HPDE6-E6E7 (cell line): Measurements from ENCODE around the gene ICAM1.

ENCODE experiments used
- DNase-seq: peaks from one replicate; pipeline ENCODE4 v3.0.0; 2011; ENCODE audit warnings: missing footprints; ENCODE audit errors: extremely low spot score

The ICAM1 gene

DNA sequence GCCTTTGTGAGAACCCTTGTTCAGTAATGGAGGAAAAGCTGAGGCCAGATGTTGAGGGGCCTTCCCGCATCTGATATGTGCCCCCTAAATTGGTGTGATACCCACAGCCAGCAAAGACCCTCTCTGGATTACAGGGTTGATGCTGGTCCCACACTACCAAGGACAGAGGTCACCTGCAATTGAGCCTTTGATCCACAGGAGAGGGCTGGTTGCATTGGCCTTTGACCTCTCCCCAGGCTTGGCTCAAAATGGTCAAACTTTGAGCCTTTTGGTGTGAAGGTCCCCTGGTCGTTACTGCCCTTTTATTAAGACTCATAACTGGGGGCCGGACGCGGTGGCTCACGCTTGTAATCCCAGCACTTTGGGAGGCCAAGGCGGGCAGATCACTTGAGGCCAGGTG, 27.3 kb upstream of the ICAM1 start:
- DNase-seq: no peak

DNA sequence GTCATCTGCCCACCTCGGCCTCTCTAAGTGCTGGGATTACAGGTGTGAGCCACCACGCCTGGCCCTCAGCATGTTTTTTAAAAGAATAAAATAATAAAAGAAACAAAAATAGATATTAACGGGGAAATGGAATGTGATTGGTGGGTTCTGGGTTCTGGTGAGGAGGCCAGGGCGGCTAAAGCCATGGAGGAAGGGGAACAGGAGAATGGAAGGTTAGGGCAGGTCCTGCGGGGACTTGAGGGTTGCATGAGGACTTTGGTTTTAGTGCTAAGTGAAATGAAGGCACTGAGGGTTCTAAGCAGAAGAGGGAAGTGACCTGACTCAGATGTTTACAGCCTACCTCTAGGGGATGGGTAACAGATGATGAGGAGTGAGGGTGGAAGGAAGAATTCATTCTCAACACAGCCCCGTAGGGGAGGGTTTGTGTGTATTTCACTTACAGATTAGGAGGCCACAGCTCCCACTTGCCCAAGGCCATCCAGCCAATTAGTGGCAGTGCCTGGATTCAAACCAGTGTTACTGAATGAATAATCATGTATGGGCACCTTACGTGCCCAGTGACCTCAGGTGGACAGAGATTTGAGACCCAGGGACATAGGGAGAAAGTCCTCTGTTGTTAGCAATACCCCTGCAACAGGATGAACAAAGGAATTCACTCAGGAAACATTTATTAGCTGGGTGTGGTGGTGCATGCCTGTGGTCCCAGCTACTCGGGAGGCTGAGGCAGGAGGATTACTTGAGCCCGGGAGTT, 25.6 kb upstream of the ICAM1 start:
- no peak for DNase-seq

DNA sequence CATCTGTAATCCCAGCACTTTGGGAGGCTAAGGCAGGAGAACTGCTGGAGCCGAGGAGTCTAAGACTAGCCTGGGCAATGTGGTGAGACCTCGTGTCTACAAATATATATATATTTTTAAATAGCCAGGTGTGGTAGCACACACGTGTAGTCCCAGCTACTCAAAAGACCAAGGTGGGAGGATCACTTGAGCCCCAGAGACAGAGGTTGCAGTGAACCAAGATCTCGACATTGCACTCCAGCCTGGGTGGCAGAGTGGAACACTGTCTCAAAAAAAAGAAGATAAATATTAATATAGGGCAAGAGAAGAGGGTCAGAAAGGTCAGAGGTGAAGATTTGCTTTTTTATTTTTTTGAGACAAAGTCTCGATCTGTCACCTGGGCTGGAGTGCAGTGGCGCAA, 24.4 kb upstream of the ICAM1 start:
- DNase-seq: no peak

DNA sequence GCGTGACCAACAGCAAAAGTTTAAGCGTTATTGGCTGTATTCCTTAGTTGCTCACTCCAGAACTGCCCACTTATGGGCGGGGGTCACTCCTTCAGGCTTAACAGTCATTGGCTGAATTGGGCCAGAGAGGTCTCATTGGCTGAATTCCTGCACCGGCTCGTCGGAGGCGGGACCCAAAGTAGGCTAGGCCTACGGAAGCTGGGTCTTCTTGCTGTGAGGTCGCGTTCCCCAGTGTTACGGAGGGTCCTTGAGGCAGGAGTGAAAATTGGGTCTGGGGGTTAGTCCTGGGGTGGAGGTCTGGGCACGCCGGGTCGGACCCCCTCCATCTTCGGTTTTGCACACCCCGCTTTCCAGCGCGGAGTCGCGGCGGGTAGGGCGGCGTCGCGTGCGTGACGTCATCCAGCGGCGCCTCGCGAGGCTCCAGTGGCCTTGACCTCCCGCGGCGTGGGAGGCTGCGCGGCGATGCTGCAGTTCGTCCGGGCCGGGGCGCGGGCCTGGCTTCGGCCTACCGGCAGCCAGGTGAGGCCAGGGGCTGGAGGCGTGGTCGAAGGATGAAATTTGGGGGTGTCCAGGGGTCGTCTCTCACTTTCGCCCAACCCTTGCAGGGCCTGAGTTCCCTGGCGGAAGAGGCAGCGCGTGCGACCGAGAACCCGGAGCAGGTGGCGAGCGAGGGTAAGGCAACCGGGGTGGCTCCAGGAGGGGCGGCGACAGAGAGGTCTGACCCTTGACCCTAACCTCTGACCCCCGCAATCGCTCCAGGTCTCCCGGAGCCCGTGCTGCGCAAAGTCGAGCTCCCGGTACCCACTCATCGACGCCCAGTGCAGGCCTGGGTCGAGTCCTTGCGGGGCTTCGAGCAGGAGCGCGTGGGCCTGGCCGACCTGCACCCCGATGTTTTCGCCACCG, 18.9 kb upstream of the ICAM1 start, which contains the start of gene MRPL4:
MRPL4 (plus strand) TSS at position 423 of the 903 bp plus-strand sequence; CDS start at position 463, 40 bp downstream.
- peak; percentile 96 for DNase-seq

DNA sequence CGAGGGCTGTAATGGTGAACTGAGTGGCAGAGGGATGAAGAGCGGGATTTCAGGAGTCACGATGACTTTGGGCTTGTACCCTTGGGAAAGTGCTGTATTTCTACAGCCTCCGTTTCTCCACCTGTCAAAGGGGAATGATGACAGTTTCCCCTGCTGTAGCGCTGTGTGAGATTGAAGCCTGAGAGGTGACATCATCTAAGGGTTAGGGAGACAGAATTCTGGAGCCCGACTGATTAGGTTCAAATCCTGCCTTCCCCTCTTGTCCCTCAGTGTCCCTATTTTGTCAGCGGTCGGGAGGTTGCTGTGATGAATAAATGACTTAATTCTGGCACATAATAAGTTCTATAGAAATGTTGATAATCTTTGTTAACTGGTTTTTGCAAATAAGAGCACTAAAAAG, 18.2 kb upstream of the ICAM1 start:
- no peak for DNase-seq

DNA sequence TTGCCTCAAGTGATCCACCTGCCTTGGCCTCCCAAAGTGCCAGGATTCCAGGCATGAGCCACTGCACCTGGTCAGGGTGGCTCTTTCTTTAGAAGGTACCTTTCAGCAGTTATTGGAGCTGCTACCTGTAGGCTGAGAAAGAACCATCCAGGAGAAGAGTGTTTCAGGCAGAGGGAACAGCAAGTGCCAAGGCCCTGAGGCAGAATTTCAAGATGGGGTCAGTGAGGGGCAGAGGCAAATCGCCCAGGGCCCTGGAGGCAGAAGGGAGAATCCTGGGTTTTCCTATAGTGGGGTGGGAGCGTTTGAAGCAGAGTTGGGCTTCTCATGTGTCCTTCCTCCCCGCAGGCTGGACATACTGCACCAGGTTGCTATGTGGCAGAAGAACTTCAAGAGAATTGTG, 16.7 kb upstream of the ICAM1 start:
- DNase-seq: no peak

DNA sequence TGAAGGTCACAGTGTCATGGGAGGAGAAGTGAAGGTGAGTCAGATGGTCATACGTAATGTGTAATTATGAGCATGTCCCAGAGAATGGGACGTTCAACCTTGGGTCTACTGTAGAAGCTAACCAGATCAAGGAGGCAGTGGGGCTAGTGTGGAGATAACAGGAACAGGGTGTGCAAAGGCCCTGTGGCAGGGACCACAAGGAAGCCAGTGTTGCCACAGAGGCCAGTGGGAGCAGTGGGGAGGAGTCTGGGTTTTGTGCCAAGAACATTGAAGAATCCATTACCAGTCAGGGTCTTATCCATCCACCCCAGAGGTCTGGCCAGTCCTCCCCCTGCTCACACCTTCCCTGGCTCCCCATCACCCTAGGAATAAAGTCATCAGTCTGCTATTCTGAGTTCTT, 15.6 kb upstream of the ICAM1 start:
- no peak for DNase-seq

DNA sequence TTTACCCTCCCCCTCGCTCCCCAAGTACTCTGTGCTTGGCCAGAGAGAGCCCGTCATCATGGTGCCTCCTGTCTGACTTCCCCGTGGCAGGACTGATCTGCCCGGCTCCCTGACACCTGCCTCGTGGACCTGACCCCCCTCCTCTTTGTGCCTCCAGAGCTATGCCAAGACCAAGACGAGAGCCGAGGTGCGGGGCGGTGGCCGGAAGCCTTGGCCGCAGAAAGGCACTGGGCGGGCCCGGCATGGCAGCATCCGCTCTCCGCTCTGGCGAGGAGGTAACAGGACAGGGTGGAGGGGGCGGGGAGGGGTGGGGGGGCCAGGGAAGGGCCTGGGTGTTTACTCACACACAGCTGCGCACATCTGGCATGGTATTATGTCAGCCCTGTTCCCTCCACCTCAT, 14.4 kb upstream of the ICAM1 start:
- DNase-seq: no peak

DNA sequence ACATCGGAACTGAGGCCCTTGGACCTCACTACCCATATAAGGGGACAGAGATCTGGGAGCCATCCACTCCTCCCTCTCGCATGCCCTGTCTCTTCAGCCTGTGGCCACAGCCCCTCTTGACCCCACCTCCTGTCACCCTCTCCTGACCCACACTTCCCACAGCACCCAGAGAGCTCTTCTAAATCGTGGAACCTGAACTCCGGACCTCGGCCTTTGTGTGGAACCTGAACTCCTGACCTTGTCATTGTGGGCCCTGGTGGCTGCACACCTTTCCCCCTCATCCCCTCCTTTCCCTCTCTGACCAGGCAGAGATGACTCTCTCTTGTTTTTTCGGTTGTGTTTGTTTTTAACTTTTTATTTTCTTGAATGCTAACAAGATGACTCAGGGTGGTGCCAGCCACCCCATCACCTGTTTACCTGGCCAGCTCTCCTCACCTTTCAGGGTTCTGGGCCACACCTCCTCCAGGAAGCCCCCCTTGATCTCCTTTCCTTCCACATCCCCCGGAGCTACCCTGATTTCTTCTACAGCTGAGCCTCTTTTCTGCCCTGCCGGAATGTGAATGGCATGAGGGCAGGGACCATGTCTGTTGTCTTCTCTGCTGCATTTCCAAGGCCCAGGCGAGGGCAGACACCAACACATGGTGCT, 13.8 kb upstream of the ICAM1 start:
- DNase-seq: no peak

DNA sequence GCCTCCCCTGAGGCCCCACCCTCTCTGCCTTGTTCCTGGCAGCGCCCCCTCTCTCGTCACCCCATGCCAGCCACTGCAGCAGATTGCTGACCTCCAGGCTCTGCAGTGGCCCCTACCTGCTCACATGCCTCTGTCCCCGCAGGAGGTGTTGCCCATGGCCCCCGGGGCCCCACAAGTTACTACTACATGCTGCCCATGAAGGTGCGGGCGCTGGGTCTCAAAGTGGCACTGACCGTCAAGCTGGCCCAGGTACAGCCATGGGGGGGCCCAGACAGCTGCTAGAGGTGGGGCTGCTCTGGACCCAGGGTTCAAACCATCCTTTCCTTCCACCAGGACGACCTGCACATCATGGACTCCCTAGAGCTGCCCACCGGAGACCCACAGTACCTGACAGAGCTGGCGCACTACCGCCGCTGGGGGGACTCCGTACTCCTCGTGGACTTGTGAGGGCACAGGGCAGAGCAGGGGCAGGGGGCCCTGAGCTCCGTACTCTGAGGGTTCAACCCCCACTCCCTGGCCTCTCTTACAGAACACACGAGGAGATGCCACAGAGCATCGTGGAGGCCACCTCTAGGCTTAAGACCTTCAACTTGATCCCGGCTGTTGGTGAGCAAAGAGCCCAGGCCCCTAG, 12.7 kb upstream of the ICAM1 start:
- no peak for DNase-seq

DNA sequence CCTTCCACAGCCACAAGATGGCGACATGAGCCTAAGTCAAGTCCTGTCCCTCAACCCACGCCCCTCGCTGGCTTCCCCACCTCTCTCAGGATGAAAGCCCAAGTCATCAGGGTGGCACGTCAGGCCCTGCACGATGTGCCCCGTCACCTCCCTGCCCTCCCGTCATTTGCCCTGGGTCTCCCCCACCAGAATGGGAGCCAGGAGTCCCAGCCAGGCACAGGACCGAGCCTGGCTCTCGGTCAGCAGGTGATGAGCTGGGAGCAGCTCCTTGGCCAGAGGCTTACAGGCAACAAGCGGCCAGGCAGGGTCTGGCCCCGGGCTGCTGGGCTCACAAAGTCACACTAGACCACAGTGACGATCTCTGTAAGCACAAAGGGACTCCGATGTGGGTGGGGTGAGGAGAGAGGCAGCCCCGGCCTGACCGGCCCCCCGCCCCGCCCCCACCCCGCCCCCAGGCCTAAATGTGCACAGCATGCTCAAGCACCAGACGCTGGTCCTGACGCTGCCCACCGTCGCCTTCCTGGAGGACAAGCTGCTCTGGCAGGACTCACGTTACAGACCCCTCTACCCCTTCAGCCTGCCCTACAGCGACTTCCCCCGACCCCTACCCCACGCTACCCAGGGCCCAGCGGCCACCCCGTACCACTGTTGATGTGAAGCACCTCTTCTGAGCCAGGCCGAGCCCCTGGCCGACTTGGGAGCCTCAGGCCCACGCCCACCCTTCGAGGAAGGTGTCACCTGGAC, 11.6 kb upstream of the ICAM1 start:
- no peak for DNase-seq

DNA sequence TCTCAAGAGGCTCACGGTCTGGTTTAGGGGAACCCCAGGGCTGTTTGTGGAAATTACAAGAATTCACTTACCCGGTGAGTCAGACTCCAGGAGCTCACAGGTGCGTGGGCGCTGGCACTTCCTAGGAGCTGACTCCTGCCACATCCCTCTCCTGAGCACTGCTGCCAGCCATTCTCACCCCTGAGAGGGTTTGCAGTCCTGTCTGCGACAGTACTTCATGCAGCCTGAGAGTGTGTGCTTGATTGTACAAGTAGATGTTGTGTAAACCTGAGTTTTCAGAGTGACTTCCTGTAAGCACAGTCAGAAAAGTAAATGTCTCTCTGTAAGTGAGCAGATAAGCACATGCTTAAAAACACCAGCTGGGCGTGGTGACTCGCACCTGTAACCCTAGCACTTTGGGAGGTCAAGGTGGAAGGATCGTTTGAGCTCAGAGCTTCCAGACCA, 10.8 kb upstream of the ICAM1 start:
- DNase-seq: peak; percentile 64

DNA sequence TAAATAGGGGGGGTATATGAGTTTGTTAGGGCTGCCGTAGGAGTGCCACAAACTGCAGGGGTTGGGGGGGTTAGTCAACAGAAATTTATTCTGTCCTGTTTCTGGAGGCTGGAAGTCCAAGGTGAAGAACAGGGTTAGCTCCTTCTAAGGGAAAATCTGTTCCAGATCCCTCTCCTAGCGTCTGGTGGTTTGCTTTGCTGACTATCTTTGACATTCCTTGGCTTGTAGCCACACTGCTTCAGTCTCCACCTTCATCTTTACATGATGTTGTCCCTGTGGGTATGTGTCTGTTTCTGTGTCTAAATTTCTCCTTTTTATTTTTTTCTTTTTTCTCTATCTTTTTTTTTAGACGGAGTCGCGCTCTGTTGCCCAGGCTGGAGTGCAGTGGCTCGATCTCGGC, 8.1 kb upstream of the ICAM1 start:
- no peak for DNase-seq

DNA sequence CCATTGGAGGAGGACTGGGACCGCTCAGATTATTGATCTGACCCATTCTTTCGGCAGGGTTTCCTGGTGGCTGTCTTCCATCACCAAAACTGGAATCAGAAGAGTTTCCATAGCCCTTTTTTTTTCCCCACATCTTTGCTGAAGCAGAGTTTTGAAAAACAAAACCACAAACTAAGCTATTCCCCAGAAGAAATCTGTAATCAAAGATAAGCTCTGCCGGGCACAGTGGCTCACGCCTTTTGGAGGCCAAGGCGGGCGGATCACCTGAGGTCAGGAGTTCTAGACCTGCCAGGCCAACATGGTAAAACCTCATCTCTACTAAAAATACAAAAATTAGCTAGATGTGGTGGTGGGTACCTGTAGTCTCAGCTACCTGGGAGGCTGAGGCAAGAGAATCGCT, 4.2 kb upstream of the ICAM1 start:
- no peak for DNase-seq

DNA sequence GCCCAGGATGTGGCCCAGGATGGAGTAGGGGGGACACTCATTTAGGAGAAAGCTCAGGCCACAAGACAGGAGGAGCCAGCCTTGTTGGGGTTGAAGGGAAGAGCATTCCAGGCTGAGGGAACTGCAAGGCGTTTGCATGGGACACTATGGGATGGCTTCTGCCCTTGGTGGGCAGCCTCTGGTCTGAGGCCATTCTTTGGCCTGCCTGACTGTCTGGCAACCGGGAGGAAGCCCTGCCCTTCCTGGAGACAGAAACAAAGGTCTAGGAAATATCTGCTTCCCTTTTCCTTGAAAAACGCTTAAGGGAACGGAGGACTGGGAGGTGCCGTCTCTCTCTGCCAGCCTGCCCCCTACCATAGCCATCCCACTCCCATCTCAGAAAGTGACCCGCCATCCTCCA, 2.8 kb upstream of the ICAM1 start:
- DNase-seq: no peak

DNA sequence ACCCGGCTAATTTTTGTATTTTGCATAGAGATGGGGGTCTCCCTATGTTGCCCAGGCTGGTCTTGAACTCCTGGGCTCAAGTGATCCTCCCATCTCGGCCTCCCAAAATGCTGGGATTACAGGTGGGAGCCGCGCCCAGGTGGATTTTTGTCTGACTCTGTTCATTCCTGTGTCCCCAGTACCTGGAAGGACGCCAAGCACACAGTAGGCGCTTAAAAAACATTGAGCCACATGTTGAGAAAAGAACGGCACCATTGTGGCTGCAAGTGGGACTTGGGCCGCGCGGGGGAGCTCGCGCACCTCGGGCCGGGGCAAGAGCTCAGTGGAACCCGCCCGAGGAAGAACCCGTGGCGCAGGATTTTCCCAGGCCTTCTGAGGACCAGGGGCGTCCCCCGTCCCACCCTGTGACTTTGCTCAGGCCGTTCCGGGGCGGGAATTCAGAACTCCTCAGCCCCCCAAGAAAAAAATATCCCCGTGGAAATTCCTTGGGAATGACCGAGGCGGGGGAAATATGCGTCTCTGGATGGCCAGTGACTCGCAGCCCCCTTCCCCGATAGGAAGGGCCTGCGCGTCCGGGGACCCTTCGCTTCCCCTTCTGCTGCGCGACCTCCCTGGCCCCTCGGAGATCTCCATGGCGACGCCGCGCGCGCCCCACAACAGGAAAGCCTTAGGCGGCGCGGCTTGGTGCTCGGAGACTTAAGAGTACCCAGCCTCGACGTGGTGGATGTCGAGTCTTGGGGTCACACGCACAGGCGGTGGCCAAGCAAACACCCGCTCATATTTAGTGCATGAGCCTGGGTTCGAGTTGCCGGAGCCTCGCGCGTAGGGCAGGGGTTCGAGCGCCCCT, 1.4 kb upstream of the ICAM1 start:
- no peak for DNase-seq

DNA sequence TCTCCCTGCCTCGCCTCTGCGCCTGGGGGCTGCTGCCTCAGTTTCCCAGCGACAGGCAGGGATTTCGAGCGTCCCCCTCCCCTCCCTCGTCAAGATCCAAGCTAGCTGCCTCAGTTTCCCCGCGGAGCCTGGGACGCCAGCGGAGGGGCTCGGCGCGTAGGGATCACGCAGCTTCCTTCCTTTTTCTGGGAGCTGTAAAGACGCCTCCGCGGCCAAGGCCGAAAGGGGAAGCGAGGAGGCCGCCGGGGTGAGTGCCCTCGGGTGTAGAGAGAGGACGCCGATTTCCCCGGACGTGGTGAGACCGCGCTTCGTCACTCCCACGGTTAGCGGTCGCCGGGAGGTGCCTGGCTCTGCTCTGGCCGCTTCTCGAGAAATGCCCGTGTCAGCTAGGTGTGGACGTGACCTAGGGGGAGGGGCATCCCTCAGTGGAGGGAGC, 722 bp upstream of the ICAM1 start:
- DNase-seq: no peak

DNA sequence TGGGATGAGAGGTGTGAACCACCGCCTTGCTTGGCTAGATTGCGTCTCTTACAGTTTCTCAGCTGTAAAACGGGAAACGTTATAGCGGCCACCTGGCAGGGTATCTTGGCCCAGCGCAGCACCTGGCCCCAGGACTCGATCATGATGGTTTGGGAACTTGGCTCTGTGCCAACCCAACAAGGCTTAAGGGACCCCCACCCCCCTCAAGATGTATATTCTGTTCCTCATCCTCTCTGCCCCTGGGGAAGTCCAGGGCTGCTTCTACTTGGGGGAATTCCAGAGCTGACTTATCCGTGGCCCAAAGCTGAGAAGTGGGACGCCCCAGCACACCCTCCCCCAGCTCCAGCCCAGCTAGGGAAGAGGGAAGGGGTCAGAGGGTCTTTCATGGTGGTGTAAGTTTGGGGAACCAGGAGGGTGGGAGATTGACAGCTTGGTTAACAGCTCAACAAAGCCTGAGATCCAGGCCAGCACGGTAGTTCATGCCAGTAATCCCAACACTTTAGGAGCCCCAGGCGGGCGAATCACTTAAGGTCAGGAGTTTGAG, 695 bp downstream of the ICAM1 start:
- no peak for DNase-seq

DNA sequence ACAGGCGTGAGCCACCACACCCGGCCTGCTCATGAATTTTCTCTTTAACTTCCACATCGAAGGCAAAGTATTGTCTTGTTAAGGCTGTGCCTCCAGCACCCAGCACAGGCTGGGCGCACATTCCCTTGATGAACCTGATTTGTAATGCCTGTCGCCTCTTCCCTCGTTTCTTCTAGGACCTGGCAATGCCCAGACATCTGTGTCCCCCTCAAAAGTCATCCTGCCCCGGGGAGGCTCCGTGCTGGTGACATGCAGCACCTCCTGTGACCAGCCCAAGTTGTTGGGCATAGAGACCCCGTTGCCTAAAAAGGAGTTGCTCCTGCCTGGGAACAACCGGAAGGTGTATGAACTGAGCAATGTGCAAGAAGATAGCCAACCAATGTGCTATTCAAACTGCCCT, 3.7 kb downstream of the ICAM1 start:
- no peak for DNase-seq
